ENCODE measurements around the gene GMDS.
"Not testable (repeated sequence)": the region's sequence is repeated elsewhere in the genome, so short reads cannot be mapped to it uniquely, and the experiment has no call there.

DNA sequence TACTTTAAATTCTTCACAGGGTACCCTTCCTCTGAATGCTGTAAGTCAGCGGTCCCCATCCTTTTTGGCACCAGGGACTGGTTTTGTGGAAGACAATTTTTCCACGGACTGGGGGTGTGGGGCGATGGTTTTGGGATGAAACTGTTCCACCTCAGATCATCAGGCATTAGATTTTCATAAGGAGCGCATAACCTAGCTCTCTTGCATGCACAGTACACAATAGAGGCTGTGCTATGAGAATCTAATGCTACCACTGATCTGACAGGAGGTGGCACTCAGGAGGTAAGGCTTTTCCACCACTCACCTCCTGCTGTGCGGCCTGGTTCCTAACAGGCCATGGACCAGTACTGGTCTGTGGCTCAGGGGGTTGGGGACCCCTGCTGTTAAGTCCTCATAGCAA lies 399.9 kb downstream of the GMDS start:
- TF ChIP-seq, protein P1, sequence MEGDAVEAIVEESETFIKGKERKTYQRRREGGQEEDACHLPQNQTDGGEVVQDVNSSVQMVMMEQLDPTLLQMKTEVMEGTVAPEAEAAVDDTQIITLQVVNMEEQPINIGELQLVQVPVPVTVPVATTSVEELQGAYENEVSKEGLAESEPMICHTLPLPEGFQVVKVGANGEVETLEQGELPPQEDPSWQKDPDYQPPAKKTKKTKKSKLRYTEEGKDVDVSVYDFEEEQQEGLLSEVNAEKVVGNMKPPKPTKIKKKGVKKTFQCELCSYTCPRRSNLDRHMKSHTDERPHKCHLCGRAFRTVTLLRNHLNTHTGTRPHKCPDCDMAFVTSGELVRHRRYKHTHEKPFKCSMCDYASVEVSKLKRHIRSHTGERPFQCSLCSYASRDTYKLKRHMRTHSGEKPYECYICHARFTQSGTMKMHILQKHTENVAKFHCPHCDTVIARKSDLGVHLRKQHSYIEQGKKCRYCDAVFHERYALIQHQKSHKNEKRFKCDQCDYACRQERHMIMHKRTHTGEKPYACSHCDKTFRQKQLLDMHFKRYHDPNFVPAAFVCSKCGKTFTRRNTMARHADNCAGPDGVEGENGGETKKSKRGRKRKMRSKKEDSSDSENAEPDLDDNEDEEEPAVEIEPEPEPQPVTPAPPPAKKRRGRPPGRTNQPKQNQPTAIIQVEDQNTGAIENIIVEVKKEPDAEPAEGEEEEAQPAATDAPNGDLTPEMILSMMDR (IDR thresholded peaks at IDR 0.05) = not testable (repeated sequence)
- not testable (repeated sequence) for TF ChIP-seq EZH2 (IDR thresholded peaks at IDR 0.05; ENCODE audit: borderline replicate concordance, insufficient read depth, low read depth, low read length, poor library complexity, severe bottlenecking)
